Subcutaneous abdominal adipose tissue (tissue), 5 donors: Measurements from ENCODE around the gene ACSF3.

Experiments used
- H3K27ac ChIP-seq: one replicate; pipeline ENCODE4 v1.7.0; 2013; ENCODE audit warnings: low read depth, mild to moderate bottlenecking, inconsistent platforms, low read length, moderate library complexity
- H3K27me3 ChIP-seq, 5 donors: one replicate each; pipeline ENCODE4 v1.7.0; 2013; ENCODE audit warnings: low read length in 5 of 5, inconsistent platforms in 1 of 5; ENCODE audit not compliant: control insufficient read depth in 5 of 5, insufficient read depth in 4 of 5
- H3K36me3 ChIP-seq, 5 donors: one replicate each; pipeline ENCODE4 v1.7.0; 2013; ENCODE audit warnings: low read length in 5 of 5; ENCODE audit not compliant: control insufficient read depth in 5 of 5, insufficient read depth in 5 of 5
- H3K4me1 ChIP-seq, 5 donors: one replicate each; pipeline ENCODE4 v1.7.0; 2013; ENCODE audit warnings: low read length in 5 of 5, mild to moderate bottlenecking in 3 of 5, moderate library complexity in 1 of 5; ENCODE audit not compliant: control insufficient read depth in 5 of 5, insufficient read depth in 5 of 5
- H3K4me3 ChIP-seq, 5 donors: one replicate each; pipeline ENCODE4 v1.7.0; 2013; ENCODE audit warnings: low read length in 5 of 5, low read depth in 1 of 5
- H3K9ac ChIP-seq, 5 donors: one replicate each; pipeline ENCODE4 v1.7.0; 2013; ENCODE audit warnings: low read length in 5 of 5, mild to moderate bottlenecking in 4 of 5, moderate library complexity in 3 of 5
- H3K9me3 ChIP-seq, 5 donors: one replicate each; pipeline ENCODE4 v1.7.0; 2013; ENCODE audit warnings: low read length in 5 of 5; ENCODE audit not compliant: control insufficient read depth in 5 of 5
- donor health status: healthy.
- donor health status: healthy.
- donor health status: healthy.
- donor health status: healthy.
- donor health status: healthy.

ACSF3 gene

DNA sequence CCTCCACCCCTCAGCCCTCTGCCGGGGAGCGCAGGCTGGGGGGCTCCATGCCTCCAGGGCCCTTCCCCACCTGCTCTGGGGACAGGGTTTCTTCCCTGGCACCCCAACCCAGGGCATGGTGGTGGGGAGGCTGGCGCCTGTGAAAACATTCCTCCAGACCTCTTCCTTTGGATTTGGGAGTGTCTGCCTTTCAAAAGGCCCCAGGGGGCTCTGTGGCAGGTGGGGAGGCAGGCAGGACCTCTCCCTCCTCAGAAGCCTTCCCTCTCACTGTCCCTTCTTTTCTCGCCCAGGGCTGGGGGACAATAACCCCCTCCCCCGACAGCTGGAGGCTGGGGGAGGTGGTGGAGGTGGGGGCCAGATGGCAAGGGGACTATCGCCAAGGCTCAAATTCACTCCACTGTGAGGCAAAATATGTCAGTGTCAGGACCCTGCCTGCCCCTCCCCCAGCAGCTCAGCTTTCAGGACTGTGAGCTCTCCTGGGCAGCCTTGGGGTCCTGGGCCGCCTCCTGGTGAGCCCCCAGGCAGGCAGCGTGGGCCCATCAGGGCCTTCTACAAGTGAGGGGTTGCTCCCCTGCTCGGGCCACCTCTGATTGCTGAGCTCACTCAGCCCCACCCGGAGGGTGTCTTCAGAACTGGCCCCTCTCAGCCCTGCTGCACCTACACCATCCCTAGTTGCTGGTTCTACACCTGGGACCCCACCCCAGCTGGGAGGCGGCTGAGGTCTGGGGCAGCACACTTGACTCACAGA lies 79.7 kb downstream of the ACSF3 start:
- no peak overlapping the region for H3K9ac ChIP-seq
- no peak overlapping the region for H3K4me3 ChIP-seq

DNA sequence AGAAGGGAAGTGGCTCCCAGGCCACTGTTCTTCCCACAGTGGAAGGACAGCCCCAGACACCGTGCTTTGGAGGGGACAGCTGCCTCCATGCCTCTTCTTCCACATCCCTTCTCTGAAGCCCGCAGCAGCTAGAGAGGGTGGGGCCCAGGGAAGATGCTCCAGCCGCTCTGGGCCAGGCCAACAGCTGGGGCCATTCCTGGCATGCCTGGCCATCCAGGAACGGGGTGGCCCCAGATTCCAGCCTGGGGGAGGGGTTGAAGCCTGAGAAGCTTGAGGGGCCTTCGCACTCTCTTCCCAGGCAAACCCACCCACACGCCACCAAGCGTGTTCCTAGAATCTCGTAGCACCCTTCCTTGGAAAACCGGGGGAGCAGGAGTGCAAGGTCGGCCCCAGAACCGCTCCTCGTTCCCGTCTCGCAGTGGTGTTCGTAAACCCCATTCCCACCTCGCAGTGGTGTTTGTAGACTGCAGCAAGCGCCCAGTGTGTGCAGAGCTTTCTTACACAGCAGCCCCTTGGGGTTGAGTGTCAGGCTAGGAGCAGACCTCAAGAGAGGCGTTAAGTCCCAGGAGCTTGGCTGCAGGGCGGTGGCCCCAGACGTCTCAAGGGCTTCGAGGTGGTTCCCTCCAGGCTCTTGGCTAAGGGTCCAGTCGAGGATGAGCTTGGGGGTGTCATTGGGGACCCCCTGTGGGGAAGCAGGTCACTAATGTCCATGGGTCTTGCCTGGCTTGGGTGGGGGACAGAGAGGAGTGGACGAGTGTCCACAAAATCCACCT lies 80.6 kb downstream of the ACSF3 start:
- H3K9me3 ChIP-seq: no peaks in the 10 kb centered on the region
- H3K27me3 ChIP-seq: peaks cover 25 to 44% (median 40%) of the 10 kb centered on the region in 5 donors

More for the DNA sequence above, 79.7 kb downstream of the ACSF3 start:
- Histone ChIP-seq H3K27ac (no peak overlapping the region), H3K4me1 (peaks cover 0 to 14% (median 6%) of the 10 kb centered on the region in 5 donors), H3K36me3 (no peaks in the 10 kb centered on the region), H3K27me3 (peaks cover 23 to 53% (median 44%) of the 10 kb centered on the region in 5 donors), H3K9me3 (no peaks in the 10 kb centered on the region)

DNA sequence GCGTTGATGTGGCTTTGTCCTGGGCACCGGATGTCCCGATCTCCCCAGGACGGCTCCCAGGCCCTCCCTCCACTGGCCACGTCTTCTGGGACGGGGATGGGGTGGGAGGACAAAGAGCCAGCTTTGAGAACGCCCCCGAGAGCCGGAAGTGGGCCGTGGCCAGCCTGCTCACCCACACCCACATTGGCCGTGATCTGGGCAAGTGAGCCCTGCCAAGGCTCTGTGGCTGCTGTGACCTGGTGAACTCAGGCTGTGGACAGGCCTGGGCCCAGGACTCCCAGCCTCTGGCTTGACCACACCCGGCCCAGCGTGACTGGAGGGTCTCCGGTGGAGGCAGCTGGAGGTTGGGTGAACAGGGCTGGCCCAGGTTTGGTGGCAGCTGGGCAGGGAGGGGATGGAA lies 81.2 kb downstream of the ACSF3 start:
- Histone ChIP-seq H3K4me1 (peaks cover 0 to 14% (median 6%) of the 10 kb centered on the region in 5 donors), H3K4me3 (no peak overlapping the region), H3K36me3 (no peaks in the 10 kb centered on the region), H3K9me3 (no peaks in the 10 kb centered on the region), H3K27me3 (peaks cover 20 to 41% (median 37%) of the 10 kb centered on the region in 5 donors), H3K9ac (no peak overlapping the region), H3K27ac (no peak overlapping the region)

More for the DNA sequence above, 80.6 kb downstream of the ACSF3 start:
- no peak overlapping the region for H3K9ac ChIP-seq
- H3K27ac ChIP-seq: no peak overlapping the region
- H3K4me3 ChIP-seq: no peak overlapping the region
- no peaks in the 10 kb centered on the region for H3K36me3 ChIP-seq
- peaks cover 0 to 14% (median 6%) of the 10 kb centered on the region in 5 donors for H3K4me1 ChIP-seq

DNA sequence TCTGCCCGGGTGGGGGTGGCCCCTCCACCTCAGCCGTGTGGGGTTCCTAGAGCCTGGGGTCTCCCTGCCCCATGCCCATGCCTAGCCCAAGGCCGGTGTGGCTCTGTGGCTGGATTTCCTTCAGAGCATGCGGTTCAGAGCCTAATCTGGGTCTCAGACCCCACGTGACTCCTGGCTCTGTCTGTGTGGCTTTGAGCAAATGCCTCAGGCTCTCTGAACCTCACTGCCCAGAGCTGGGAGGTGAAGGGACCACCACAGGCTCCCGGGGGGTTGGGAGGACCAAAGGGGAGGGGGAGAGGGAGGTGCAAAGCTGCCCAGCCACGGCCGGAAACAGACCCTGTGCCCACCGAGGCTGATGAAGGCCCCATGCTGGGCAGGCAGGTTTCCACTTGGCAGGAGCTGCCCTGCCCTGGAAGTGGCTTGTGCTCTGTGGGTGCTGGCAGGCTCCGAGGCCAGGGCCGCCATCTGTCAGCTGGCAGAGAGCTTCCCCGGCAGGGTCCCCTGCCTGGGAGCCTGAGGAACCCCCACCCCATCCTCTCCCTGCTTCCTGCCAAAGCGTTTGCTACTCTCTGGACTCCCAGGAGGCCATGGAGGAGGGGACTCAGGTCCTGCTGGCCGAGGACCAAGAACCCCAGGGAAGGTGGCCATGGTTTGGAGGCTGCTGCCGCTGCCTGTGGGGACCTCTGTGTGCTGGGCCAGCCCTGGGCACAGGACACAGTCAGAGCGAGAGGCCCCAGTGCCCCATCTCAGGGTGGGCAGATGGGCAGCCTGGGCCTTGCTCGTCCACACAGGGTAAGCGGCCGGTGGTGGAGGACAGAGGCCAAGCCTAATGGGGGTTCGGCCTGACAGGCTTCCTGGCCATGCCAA lies 81.9 kb downstream of the ACSF3 start:
- Histone ChIP-seq H3K4me3 (no peak overlapping the region), H3K9me3 (no peaks in the 10 kb centered on the region), H3K27ac (no peak overlapping the region), H3K36me3 (no peaks in the 10 kb centered on the region), H3K9ac (no peak overlapping the region), H3K27me3 (peaks cover 17 to 39% (median 36%) of the 10 kb centered on the region in 5 donors), H3K4me1 (peaks cover 0 to 14% (median 6%) of the 10 kb centered on the region in 5 donors)

DNA sequence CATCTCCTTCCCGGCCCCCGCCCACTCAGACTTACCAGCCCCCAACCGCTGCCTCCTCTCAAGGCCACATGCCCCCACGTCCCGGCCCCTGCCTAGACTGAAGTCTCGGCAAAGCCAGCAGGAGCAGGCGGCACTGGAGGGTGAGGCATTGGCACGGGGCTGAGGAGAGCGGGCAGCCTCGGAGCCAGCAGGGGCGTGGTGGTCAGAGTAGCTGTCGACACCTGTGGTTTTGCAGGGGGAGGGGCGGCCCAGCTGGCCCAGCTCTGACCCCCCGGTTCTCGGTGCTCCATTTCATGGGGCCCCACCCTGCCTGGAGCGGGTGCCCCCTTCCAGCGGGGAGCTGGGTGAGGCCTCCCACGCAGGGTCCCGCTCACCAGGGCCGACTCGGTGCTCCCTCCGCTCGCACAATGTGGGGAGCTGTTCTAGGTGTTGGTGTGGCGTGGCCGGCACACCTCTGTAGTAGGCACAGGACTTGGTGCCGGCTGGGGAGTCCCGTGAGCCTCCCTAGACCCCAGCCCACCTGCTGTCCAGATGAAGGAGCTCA lies 82.6 kb downstream of the ACSF3 start:
- H3K9me3 ChIP-seq: no peaks in the 10 kb centered on the region
- H3K27me3 ChIP-seq: peaks cover 14 to 37% (median 32%) of the 10 kb centered on the region in 5 donors
- peaks cover 0 to 8% (median 0%) of the 10 kb centered on the region in 5 donors for H3K4me1 ChIP-seq
- no peak overlapping the region for H3K9ac ChIP-seq
- H3K36me3 ChIP-seq: no peaks in the 10 kb centered on the region
- no peak overlapping the region for H3K4me3 ChIP-seq
- H3K27ac ChIP-seq: no peak overlapping the region

DNA sequence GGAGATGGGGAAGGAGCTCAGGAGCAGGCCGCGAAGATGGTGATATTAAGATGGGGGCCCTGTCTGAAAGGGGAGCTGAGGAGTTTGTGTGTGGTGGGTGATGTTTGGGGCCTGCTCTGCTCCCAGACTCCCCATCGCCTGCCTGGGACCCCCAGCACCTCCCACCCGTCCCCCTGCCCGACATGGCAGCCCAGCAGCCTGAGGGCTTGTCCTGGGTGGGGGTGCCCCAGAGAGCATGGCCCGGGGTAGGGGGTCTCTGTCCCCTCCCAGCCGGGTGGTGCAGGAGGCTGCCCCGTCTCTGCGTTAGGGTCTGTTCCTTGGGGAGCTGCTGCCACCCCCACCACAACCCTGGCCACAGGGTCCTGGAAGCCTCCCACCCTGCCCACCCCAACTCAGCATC lies 83.1 kb downstream of the ACSF3 start:
- Histone ChIP-seq H3K9ac (no peak overlapping the region), H3K27me3 (peaks cover 16 to 40% (median 33%) of the 10 kb centered on the region in 5 donors), H3K36me3 (no peaks in the 10 kb centered on the region), H3K4me1 (peaks cover 0 to 6% (median 0%) of the 10 kb centered on the region in 5 donors), H3K9me3 (no peaks in the 10 kb centered on the region), H3K27ac (no peak overlapping the region), H3K4me3 (no peak overlapping the region)

DNA sequence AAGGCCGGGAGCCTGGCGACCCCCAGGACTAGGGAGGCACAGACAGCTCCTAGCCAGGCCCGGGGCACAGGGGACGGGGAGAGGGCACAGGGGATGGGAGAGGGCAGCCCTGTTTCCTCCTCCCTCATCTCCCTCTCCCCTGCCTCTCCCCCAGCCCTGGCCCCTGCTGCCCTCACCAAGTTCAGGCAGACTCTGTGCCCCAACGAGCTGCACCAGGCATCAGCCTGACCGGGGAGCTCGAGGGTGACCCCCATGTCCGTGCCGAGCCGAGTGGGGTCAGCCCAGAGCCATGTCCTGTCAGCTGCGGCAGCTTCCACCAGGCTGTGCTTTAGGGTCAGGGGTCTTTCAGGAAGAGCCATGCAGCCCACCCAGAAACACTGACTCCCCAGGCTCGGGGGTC lies 83.8 kb downstream of the ACSF3 start:
- Histone ChIP-seq H3K9me3 (no peaks in the 10 kb centered on the region), H3K4me3 (no peak overlapping the region), H3K27ac (no peak overlapping the region), H3K9ac (no peak overlapping the region), H3K27me3 (peaks cover 16 to 36% (median 29%) of the 10 kb centered on the region in 5 donors), H3K4me1 (peaks cover 0 to 4% (median 0%) of the 10 kb centered on the region in 5 donors), H3K36me3 (no peaks in the 10 kb centered on the region)

DNA sequence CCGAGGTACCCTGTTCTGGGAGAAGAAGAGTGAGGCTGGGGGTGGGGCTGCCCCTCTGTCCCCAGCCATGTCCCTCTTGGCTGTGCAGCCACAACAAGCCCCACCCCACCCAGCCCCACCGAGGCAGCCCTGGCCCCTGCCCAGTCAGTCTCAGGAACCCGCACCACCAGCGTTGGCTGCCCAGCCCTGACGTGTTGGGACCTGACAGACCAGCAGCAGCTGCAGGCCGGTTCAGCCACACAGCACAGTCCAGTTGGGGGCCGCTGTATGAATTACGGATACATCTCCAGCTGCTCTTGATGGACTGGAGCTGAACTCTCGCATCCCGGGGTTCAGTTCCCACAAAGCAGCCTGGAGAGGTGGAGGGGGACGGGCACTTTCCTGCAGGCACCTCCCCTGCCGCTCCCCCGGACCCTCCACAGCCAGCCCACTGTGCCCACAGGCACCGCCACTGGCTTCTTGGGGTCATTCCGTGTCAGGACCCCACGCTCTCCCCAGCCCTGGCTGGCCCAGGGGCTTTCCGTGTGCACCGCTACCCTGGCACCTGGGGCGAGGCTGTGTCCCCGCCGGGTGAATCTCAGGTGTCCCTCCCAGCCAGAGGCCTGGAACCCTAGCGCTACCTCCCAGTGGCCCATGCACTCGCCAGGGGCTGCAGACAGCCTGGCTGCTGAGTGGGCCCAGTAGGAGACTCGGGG lies 84.9 kb downstream of the ACSF3 start:
- Histone ChIP-seq H3K36me3 (no peaks in the 10 kb centered on the region), H3K27ac (no peak overlapping the region), H3K9ac (no peak overlapping the region), H3K27me3 (peaks cover 19 to 43% (median 32%) of the 10 kb centered on the region in 5 donors), H3K4me1 (peaks cover 0 to 4% (median 0%) of the 10 kb centered on the region in 5 donors), H3K4me3 (no peak overlapping the region), H3K9me3 (no peaks in the 10 kb centered on the region)

DNA sequence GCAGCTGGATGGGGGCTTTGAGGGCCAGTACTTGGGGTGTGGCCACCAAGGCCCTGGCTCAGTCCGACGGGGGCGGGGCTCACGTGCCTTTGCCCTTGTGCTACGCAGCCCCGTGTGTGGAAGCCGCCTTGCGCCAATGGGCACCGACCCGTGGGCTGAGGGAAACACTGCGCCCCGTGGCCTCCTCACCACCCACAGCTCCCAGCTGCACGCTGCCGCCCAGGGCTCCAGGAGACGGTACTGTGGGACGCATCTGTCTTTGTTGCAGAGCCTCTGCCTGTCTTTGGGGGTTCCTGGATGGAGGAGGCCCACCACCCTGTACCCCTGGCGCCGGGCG lies 85.5 kb downstream of the ACSF3 start:
- H3K4me3 ChIP-seq: no peak overlapping the region
- no peaks in the 10 kb centered on the region for H3K36me3 ChIP-seq
- H3K27ac ChIP-seq: no peak overlapping the region
- H3K27me3 ChIP-seq: peaks cover 19 to 43% (median 34%) of the 10 kb centered on the region in 5 donors
- H3K4me1 ChIP-seq: peaks cover 0 to 4% (median 0%) of the 10 kb centered on the region in 5 donors
- H3K9me3 ChIP-seq: no peaks in the 10 kb centered on the region
- no peak overlapping the region for H3K9ac ChIP-seq
